GM19025 (cell line): ENCODE data around the gene KRT34.
"Not testable (repeated sequence)": the region's sequence is repeated elsewhere in the genome, so short reads cannot be mapped to it uniquely, and the experiment has no call there.

Experiments used
- ATAC-seq: cut with Tn5 transposase; IDR thresholded peaks from one replicate; pipeline ENCODE4 v1.9.1; 2021; ENCODE audit warnings: mild to moderate bottlenecking, low read depth, moderate library complexity; ENCODE audit not compliant: unreplicated experiment

Gene KRT34

GRCh38 chr17:41381943-41382342 lies at the start of gene KRT34:
KRT34 (minus strand) TSS chr17:41382306; CDS start chr17:41382246, 60 bp downstream.
- not testable (repeated sequence) for ATAC-seq

- not testable (repeated sequence) for ATAC-seq
Measured at GRCh38 chr17:41430376-41430775, 48.3 kb upstream of the KRT34 start.

GRCh38 chr17:41429667-41430066 lies 47.6 kb upstream of the KRT34 start:
- ATAC-seq = no peak

GRCh38 chr17:41428591-41429291 lies 46.6 kb upstream of the KRT34 start:
- ATAC-seq = no peak

GRCh38 chr17:41424111-41424635 lies 42.1 kb upstream of the KRT34 start, which contains the start of gene KRT37:
KRT37 (minus strand) TSS chr17:41424585; CDS start chr17:41424523, 62 bp downstream.
- no peak for ATAC-seq

- ATAC-seq = not testable (repeated sequence)
Measured at GRCh38 chr17:41422586-41422985, 40.5 kb upstream of the KRT34 start.

- ATAC-seq = no peak
Measured at GRCh38 chr17:41421617-41422016, 39.5 kb upstream of the KRT34 start.

- ATAC-seq = no peak
Measured at GRCh38 chr17:41421116-41421515, 39.0 kb upstream of the KRT34 start.

- ATAC-seq = no peak
Measured at GRCh38 chr17:41420134-41420533, 38.0 kb upstream of the KRT34 start.

GRCh38 chr17:41419716-41420115 lies 37.6 kb upstream of the KRT34 start:
- no peak for ATAC-seq

GRCh38 chr17:41418116-41418860 lies 36.2 kb upstream of the KRT34 start:
- no peak for ATAC-seq

- no peak for ATAC-seq
Measured at GRCh38 chr17:41417576-41418015, 35.5 kb upstream of the KRT34 start.

GRCh38 chr17:41417127-41417526 lies 35.0 kb upstream of the KRT34 start:
- no peak for ATAC-seq

GRCh38 chr17:41416479-41416878 lies 34.4 kb upstream of the KRT34 start:
- no peak for ATAC-seq

GRCh38 chr17:41415833-41416335 lies 33.8 kb upstream of the KRT34 start:
- ATAC-seq = no peak

GRCh38 chr17:41415411-41415810 lies 33.3 kb upstream of the KRT34 start:
- no peak for ATAC-seq

- ATAC-seq = no peak
Measured at GRCh38 chr17:41413982-41414381, 31.9 kb upstream of the KRT34 start.

- ATAC-seq = no peak
Measured at GRCh38 chr17:41413353-41413957, 31.3 kb upstream of the KRT34 start.

- ATAC-seq = no peak
Measured at GRCh38 chr17:41411072-41411840, 29.1 kb upstream of the KRT34 start.

GRCh38 chr17:41407226-41407625 lies 25.1 kb upstream of the KRT34 start:
- no peak for ATAC-seq
